Ovary (tissue), 3 donors: ENCODE data around the gene GALNTL6.

Experiments used
- EP300 ChIP-seq: sonication (generic); formaldehyde crosslinking; IDR thresholded peaks from one replicate; pipeline ENCODE4 v1.6.1; 2017; ENCODE audit warnings: antibody characterized with exemption
- TF ChIP-seq, protein P1 (sequence below), 3 donors: fragments of 450-650 bp in 2 of 3; fragments of 200-600 bp in 1 of 3; IDR thresholded peaks; one replicate each; pipeline versions ENCODE4 v1.5.1 to v1.8.0; 2016 to 2022; ENCODE audit warnings: antibody characterized with exemption in 3 of 3, mild to moderate bottlenecking in 1 of 3
- donor health status: DM: no; HTN: no; CAD: no.

DNA sequence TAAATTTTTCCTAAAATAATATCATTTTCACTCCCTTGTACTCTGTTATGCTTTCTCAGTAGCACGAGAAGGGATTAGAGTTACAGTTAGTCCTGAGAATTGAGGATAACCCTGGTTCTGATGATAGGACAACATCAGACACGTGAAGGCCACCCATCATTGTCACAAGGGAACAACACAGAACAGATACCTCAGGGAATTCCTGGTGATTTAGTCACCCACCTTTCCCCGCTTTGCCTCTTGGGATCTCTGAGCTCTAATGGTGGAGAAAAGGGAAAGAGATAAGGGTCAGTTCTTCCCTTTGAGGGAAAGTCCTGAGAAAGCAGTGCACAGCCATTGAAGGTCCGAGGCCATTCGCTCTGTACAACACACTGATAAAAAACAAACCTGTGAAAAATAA is 1243.1 kb downstream of the GALNTL6 start:
- TF ChIP-seq, protein P1, sequence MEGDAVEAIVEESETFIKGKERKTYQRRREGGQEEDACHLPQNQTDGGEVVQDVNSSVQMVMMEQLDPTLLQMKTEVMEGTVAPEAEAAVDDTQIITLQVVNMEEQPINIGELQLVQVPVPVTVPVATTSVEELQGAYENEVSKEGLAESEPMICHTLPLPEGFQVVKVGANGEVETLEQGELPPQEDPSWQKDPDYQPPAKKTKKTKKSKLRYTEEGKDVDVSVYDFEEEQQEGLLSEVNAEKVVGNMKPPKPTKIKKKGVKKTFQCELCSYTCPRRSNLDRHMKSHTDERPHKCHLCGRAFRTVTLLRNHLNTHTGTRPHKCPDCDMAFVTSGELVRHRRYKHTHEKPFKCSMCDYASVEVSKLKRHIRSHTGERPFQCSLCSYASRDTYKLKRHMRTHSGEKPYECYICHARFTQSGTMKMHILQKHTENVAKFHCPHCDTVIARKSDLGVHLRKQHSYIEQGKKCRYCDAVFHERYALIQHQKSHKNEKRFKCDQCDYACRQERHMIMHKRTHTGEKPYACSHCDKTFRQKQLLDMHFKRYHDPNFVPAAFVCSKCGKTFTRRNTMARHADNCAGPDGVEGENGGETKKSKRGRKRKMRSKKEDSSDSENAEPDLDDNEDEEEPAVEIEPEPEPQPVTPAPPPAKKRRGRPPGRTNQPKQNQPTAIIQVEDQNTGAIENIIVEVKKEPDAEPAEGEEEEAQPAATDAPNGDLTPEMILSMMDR (IDR thresholded peaks at IDR 0.05), result no peak
- TF ChIP-seq EP300, result no peak
